Measurements from ENCODE around the gene RPL27A.

DNA sequence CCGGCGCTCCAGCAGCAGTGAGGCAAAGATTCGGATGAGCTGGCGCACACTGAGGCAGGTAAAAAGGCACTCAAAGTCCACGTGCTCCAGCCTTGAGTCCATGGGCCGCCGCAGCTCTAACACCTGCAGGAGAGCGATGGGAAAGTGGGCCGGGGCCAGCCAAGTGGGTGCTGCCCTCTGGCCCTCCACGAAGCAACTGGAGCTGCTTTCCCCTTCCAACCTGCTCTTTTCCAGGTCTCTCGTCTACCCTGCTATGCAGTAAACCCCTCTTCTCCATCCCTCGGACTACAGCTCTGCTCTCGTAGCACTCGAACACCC is 20.0 kb downstream of the RPL27A start:
- TF ChIP-seq JUN (CRISPR knock-in tag; IDR thresholded peaks at IDR 0.05) (no peak), IRF2 (CRISPR knock-in tag; IDR thresholded peaks at IDR 0.05; ENCODE audit: borderline replicate concordance, low read depth) (no peak)
- TF ChIP-seq, protein P1, sequence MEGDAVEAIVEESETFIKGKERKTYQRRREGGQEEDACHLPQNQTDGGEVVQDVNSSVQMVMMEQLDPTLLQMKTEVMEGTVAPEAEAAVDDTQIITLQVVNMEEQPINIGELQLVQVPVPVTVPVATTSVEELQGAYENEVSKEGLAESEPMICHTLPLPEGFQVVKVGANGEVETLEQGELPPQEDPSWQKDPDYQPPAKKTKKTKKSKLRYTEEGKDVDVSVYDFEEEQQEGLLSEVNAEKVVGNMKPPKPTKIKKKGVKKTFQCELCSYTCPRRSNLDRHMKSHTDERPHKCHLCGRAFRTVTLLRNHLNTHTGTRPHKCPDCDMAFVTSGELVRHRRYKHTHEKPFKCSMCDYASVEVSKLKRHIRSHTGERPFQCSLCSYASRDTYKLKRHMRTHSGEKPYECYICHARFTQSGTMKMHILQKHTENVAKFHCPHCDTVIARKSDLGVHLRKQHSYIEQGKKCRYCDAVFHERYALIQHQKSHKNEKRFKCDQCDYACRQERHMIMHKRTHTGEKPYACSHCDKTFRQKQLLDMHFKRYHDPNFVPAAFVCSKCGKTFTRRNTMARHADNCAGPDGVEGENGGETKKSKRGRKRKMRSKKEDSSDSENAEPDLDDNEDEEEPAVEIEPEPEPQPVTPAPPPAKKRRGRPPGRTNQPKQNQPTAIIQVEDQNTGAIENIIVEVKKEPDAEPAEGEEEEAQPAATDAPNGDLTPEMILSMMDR (IDR thresholded peaks at IDR 0.05), result no peak
- TF ChIP-seq, protein P2, sequence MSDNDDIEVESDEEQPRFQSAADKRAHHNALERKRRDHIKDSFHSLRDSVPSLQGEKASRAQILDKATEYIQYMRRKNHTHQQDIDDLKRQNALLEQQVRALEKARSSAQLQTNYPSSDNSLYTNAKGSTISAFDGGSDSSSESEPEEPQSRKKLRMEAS (CRISPR knock-in tag; IDR thresholded peaks at IDR 0.05), result no peak
- TF ChIP-seq, protein P3, sequence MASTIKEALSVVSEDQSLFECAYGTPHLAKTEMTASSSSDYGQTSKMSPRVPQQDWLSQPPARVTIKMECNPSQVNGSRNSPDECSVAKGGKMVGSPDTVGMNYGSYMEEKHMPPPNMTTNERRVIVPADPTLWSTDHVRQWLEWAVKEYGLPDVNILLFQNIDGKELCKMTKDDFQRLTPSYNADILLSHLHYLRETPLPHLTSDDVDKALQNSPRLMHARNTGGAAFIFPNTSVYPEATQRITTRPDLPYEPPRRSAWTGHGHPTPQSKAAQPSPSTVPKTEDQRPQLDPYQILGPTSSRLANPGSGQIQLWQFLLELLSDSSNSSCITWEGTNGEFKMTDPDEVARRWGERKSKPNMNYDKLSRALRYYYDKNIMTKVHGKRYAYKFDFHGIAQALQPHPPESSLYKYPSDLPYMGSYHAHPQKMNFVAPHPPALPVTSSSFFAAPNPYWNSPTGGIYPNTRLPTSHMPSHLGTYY (CRISPR knock-in tag; IDR thresholded peaks at IDR 0.05), result no peak
- TF ChIP-seq, protein P4, sequence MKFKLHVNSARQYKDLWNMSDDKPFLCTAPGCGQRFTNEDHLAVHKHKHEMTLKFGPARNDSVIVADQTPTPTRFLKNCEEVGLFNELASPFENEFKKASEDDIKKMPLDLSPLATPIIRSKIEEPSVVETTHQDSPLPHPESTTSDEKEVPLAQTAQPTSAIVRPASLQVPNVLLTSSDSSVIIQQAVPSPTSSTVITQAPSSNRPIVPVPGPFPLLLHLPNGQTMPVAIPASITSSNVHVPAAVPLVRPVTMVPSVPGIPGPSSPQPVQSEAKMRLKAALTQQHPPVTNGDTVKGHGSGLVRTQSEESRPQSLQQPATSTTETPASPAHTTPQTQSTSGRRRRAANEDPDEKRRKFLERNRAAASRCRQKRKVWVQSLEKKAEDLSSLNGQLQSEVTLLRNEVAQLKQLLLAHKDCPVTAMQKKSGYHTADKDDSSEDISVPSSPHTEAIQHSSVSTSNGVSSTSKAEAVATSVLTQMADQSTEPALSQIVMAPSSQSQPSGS (CRISPR knock-in tag; IDR thresholded peaks at IDR 0.05; ENCODE audit: borderline replicate concordance, low read depth), result no peak
